ENCODE data around the gene ACOT12. TPM values are rescaled to one million over a fixed set of nuclear protein-coding genes. Genes with fewer than 3 reads are reported as not detected.
A peak's percentile ranks its signal among the peaks of the same experiment; 100 is the strongest.

Gene ACOT12
- total RNA-seq, result 100 to 1,000 TPM in 2 of 6 experiments, 10 to 100 TPM in 4; 50.5 to 115 (median 67.5) TPM
- long read RNA-seq, partial matches to known transcripts, result 2 of 9 reads
- long read RNA-seq, other reads (novel, unspliced or antisense), result 7 of 9 reads

- ATAC-seq (peak; percentile 67 to 77 (median 74)), DNase-seq (peak; percentile 73 to 86 (median 83))
- 2% methylated on average over 33 of the region's 77 CpGs for WGBS (ENCODE audit: insufficient coverage, low coverage, low lambda C conversion rate, missing lambda C conversion rate)
- peak; percentile 30 for TF ChIP-seq POLR2A (IDR thresholded peaks at IDR 0.05)
- TF ChIP-seq, protein P1, sequence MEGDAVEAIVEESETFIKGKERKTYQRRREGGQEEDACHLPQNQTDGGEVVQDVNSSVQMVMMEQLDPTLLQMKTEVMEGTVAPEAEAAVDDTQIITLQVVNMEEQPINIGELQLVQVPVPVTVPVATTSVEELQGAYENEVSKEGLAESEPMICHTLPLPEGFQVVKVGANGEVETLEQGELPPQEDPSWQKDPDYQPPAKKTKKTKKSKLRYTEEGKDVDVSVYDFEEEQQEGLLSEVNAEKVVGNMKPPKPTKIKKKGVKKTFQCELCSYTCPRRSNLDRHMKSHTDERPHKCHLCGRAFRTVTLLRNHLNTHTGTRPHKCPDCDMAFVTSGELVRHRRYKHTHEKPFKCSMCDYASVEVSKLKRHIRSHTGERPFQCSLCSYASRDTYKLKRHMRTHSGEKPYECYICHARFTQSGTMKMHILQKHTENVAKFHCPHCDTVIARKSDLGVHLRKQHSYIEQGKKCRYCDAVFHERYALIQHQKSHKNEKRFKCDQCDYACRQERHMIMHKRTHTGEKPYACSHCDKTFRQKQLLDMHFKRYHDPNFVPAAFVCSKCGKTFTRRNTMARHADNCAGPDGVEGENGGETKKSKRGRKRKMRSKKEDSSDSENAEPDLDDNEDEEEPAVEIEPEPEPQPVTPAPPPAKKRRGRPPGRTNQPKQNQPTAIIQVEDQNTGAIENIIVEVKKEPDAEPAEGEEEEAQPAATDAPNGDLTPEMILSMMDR (IDR thresholded peaks at IDR 0.05), result no peak
- Histone ChIP-seq H3K36me3 (no peaks in the 10 kb centered on the region), H3K4me3 (peak within 1 kb of the TSS; percentile 58 to 65 (median 61)), H3K9me3 (no peaks in the 10 kb centered on the region), H3K27ac (peak within 1 kb of the TSS; percentile 82 to 95 (median 92)), H3K27me3 (no peaks in the 10 kb centered on the region), H3K4me1 (peaks cover 0 to 20% (median 4%) of the 10 kb centered on the region in 4 donors)
- intact Hi-C loops (cut with DNase I), result no loop called here
Measured at GRCh38 chr5:81393783-81394718, at the start of gene ACOT12. Gene ACOT12, minus strand, starts transcription at chr5:81394134. Its CDS starts 20 bp downstream, at chr5:81394114.

DNA sequence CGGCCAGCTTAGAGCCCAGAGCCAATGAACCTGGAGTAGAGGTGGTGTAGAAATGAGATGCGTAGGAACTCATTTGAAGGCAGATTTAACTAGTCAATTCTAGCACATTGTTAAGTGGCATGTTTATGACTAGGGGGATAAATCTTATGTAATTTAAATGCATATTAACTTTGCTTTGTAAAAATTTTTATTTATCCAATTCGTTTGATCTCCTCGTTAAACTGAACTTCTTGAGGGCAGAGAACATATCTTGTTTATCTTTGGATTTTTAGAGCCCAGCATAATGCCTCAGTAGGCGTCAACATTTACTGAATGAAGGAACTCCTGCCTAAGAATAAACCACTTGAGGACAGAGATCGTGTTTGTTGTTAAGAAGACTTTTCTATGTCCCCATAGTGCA lies 41.1 kb upstream of the ACOT12 start:
- H3K4me1 ChIP-seq, result no peaks in the 10 kb centered on the region
- no peaks in the 10 kb centered on the region for H3K27me3 ChIP-seq
- no peak overlapping the region for H3K27ac ChIP-seq
- H3K9me3 ChIP-seq, result no peaks in the 10 kb centered on the region
- H3K36me3 ChIP-seq, result no peaks in the 10 kb centered on the region
- no peak overlapping the region for H3K4me3 ChIP-seq
- DNase-seq, result no peak
- TF ChIP-seq, protein P1 (IDR thresholded peaks at IDR 0.05), result no peak
- TF ChIP-seq POLR2A (IDR thresholded peaks at IDR 0.05), result no peak
- no peak for ATAC-seq
- 88% methylated on average over 6 of the region's 6 CpGs for WGBS (ENCODE audit: insufficient coverage, low coverage, low lambda C conversion rate, missing lambda C conversion rate)
- intact Hi-C loops (cut with DNase I), result no loop called here

DNA sequence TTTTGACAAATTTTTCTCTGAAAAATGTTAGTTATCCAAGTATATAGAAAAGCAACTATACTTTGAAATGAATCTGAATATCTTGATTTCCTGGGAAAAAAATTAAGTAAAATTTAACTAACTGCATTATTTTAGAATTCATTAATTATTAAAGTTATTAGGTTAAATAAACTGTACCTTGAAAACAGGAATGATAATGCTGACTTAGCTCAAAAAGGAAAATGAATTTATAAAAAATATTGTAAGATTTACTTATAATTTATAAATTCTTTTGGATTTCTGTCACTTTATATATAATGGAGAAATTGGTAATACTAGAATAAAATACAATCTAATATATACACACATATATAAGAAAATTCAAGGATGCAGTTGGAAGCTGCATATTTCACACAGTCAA lies 36.1 kb upstream of the ACOT12 start:
- Histone ChIP-seq H3K4me3 (no peak overlapping the region), H3K27me3 (no peaks in the 10 kb centered on the region), H3K36me3 (no peaks in the 10 kb centered on the region), H3K4me1 (peaks cover 0 to 15% (median 4%) of the 10 kb centered on the region in 4 donors), H3K27ac (no peak overlapping the region), H3K9me3 (no peaks in the 10 kb centered on the region)
- intact Hi-C loops (cut with DNase I), result no loop called here
- TF ChIP-seq, protein P1 (IDR thresholded peaks at IDR 0.05), result no peak
- TF ChIP-seq POLR2A (IDR thresholded peaks at IDR 0.05), result no peak
- DNase-seq (no peak), ATAC-seq (no peak)

DNA sequence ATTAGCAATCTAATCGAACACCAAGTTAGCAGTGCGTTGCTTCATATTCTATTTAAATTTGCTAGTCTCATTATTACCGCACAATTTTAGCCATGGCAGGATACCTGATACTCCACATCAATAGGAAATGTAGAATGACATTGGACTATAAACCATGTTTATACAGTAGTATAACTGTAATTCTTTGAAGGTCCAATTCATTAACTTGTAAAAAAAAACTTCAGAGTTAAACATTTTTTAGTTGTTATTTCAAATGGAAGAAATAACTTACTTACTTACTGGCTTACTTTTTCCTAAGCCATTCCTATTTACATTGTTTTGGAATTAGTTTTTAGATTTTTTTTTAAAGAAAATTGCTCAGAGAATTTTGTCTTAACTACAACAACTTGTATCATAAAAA lies 35.4 kb upstream of the ACOT12 start:
- peaks cover 0 to 16% (median 7%) of the 10 kb centered on the region in 4 donors for H3K4me1 ChIP-seq
- ATAC-seq (no peak), DNase-seq (no peak)
- H3K27ac ChIP-seq, result no peak overlapping the region
- WGBS (ENCODE audit: insufficient coverage, low coverage, low lambda C conversion rate, missing lambda C conversion rate), result 93% methylated on average over 3 of the region's 3 CpGs
- H3K9me3 ChIP-seq, result no peaks in the 10 kb centered on the region
- H3K27me3 ChIP-seq, result no peaks in the 10 kb centered on the region
- H3K36me3 ChIP-seq, result no peaks in the 10 kb centered on the region
- intact Hi-C loops (cut with DNase I), result no loop called here
- TF ChIP-seq, protein P1 (IDR thresholded peaks at IDR 0.05), result no peak
- no peak for TF ChIP-seq POLR2A (IDR thresholded peaks at IDR 0.05)
- H3K4me3 ChIP-seq, result no peak overlapping the region

All from right lobe of liver (tissue), 6 donors.